Type B pancreatic cell (in vitro differentiated cells): ENCODE data around the gene COA8. TPM values are rescaled to one million over a fixed set of nuclear protein-coding genes. Genes with fewer than 3 reads are reported as not detected.
A peak's percentile ranks its signal among the peaks of the same experiment; 100 is the strongest.

ENCODE experiments used
- DNase-seq: peaks from one replicate; pipeline ENCODE4 v3.0.0; 2021; ENCODE audit warnings: mixed read lengths; ENCODE audit not compliant: unreplicated experiment; ENCODE audit errors: extremely low spot score
- H3K27ac Mint-ChIP-seq: 2 replicates; pipeline ENCODE4 v1.8.0; 2021; ENCODE audit warnings: mild to moderate bottlenecking, mixed read lengths
- H3K27me3 Mint-ChIP-seq: 2 replicates; pipeline ENCODE4 v1.8.0; 2021; ENCODE audit warnings: mixed read lengths
- H3K36me3 Mint-ChIP-seq: 2 replicates; pipeline ENCODE4 v1.8.0; 2021; ENCODE audit warnings: mixed read lengths
- H3K4me1 Mint-ChIP-seq: one replicate; pipeline ENCODE4 v1.8.0; 2021; ENCODE audit warnings: mixed read lengths; ENCODE audit not compliant: unreplicated experiment
- H3K4me3 Mint-ChIP-seq: 2 replicates; pipeline ENCODE4 v1.8.0; 2021; ENCODE audit warnings: mild to moderate bottlenecking, mixed read lengths
- H3K9me3 Mint-ChIP-seq: 2 replicates; pipeline ENCODE4 v1.8.0; 2021; ENCODE audit warnings: mixed read lengths
- CTCF ChIP-seq: fragments of 200-600 bp; sonication (generic); conservative IDR thresholded peaks from 2 replicates; pipeline ENCODE4 v1.5.0; 2021; ENCODE audit warnings: antibody characterized with exemption, mild to moderate bottlenecking
- total RNA-seq: library from RNA; stranded (reverse); gene quantifications from 2 replicates; pipeline ENCODE4 v1.2.1, GENCODE V29; 2021; ENCODE audit warnings: low replicate concordance

The COA8 gene
- total RNA-seq, 1 donor from 2014 or later = 42.5 TPM

- H3K4me1 Mint-ChIP-seq = peaks cover 8% of the 10 kb centered on the region
- H3K27me3 Mint-ChIP-seq = no peaks in the 10 kb centered on the region
- DNase-seq = no peak
- no peaks in the 10 kb centered on the region for H3K36me3 Mint-ChIP-seq
- H3K4me3 Mint-ChIP-seq = peak overlapping the region; percentile 72
- H3K27ac Mint-ChIP-seq = no peak overlapping the region
- TF ChIP-seq CTCF = no peak
- no peaks in the 10 kb centered on the region for H3K9me3 Mint-ChIP-seq
Measured at GRCh38 chr14:103531421-103532215, 31.1 kb upstream of the COA8 start.

- Mint-ChIP-seq H3K27me3 (no peaks in the 10 kb centered on the region), H3K36me3 (no peaks in the 10 kb centered on the region), H3K27ac (no peak overlapping the region), H3K4me3 (peak overlapping the region; percentile 31), H3K9me3 (no peaks in the 10 kb centered on the region), H3K4me1 (peaks cover 8% of the 10 kb centered on the region)
- TF ChIP-seq CTCF = no peak
- DNase-seq = no peak
Measured at GRCh38 chr14:103532216-103533136, 30.3 kb upstream of the COA8 start.

GRCh38 chr14:103533137-103533998 lies 29.4 kb upstream of the COA8 start:
- H3K27me3 Mint-ChIP-seq = no peaks in the 10 kb centered on the region
- H3K36me3 Mint-ChIP-seq = no peaks in the 10 kb centered on the region
- no peaks in the 10 kb centered on the region for H3K9me3 Mint-ChIP-seq
- TF ChIP-seq CTCF = no peak
- no peak overlapping the region for H3K4me3 Mint-ChIP-seq
- DNase-seq = no peak
- peaks cover 8% of the 10 kb centered on the region for H3K4me1 Mint-ChIP-seq
- no peak overlapping the region for H3K27ac Mint-ChIP-seq

- no peaks in the 10 kb centered on the region for H3K36me3 Mint-ChIP-seq
- H3K4me1 Mint-ChIP-seq = peaks cover 4% of the 10 kb centered on the region
Measured at GRCh38 chr14:103533999-103534575, 28.7 kb upstream of the COA8 start.

More at GRCh38 chr14:103533999-103534575, 28.7 kb upstream of the COA8 start:
- no peak for DNase-seq
- no peak overlapping the region for H3K4me3 Mint-ChIP-seq
- no peaks in the 10 kb centered on the region for H3K9me3 Mint-ChIP-seq
- no peak for TF ChIP-seq CTCF
- no peaks in the 10 kb centered on the region for H3K27me3 Mint-ChIP-seq
- H3K27ac Mint-ChIP-seq = no peak overlapping the region
